Thyroid gland (tissue), 4 donors: ENCODE data around the gene TNFRSF12A. TPM values are rescaled to one million over a fixed set of nuclear protein-coding genes. Genes with fewer than 3 reads are reported as not detected.

Experiments used
- DNase-seq, 2 donors: peaks; one replicate each; pipeline ENCODE4 v3.0.0-alpha.2; 2019
- H3K27ac ChIP-seq, 3 donors: fragments of 200-600 bp; sonication (generic); 1 replicate in 2 of 3; 2 replicates in 1 of 3; pipeline ENCODE4 v1.5.1; 2016 to 2019; ENCODE audit warnings: mild to moderate bottlenecking in 1 of 3, moderate library complexity in 1 of 3
- H3K27me3 ChIP-seq: fragments of 200-600 bp; sonication (generic); one replicate; pipeline ENCODE4 v1.5.1; 2019
- H3K36me3 ChIP-seq, 2 donors: fragments of 200-600 bp; sonication (generic); one replicate each; pipeline ENCODE4 v1.5.1; 2016 to 2019
- H3K4me1 ChIP-seq, 2 donors: fragments of 200-600 bp; sonication (generic); one replicate each; pipeline ENCODE4 v1.5.1; 2017 to 2019
- H3K4me3 ChIP-seq, 3 donors: fragments of 200-600 bp; sonication (generic); replicated peaks in 1 of 3; 1 replicate in 2 of 3; 2 replicates in 1 of 3; pipeline ENCODE4 v1.5.1; 2016; ENCODE audit warnings: mild to moderate bottlenecking in 1 of 3
- H3K9me3 ChIP-seq: fragments of 200-600 bp; sonication (generic); one replicate; pipeline ENCODE4 v1.5.1; 2017
- CTCF ChIP-seq, 6 experiments: fragments of 200-600 bp in 3 of 6; fragments of 450-650 bp in 3 of 6; sonication (generic) in 3 of 6; IDR thresholded peaks; one replicate each; pipeline ENCODE4 v1.5.1; 2016 to 2019; ENCODE audit warnings: antibody characterized with exemption in 6 of 6, mild to moderate bottlenecking in 2 of 6, inconsistent platforms in 1 of 6, moderate library complexity in 1 of 6
- POLR2A ChIP-seq, 2 donors: fragments of 450-650 bp; IDR thresholded peaks; one replicate each; pipeline ENCODE4 v1.6.1; 2017; ENCODE audit warnings: antibody characterized with exemption in 2 of 2, mild to moderate bottlenecking in 2 of 2, moderate library complexity in 1 of 2
- WGBS, 2 donors: methylation state at CpG; one replicate each; pipeline ENCODE4 v1.1.5; 2017; 5-methylcytosine and 5-hydroxymethylcytosine counted together
- intact Hi-C: fragments of 100-400 bp; cut with DNase I; formaldehyde crosslinking; loops from one replicate; pipeline ENCODE4 v1.15.1; 2023
- total RNA-seq, 4 donors: library from RNA; depleted of rRNA; stranded (reverse); fragments of >200 nt; gene quantifications; one replicate each; pipeline ENCODE4 v1.2.3, GENCODE V29; 2016

Gene TNFRSF12A
- total RNA-seq, 4 donors from 2014 or later = 47.9 to 110 (median 67.0) TPM

- Histone ChIP-seq H3K27ac (no peak overlapping the region), H3K4me3 (no peak overlapping the region), H3K4me1 (peaks cover 11 to 29% of the 10 kb centered on the region in 2 donors), H3K36me3 (no peaks in the 10 kb centered on the region), H3K9me3 (no peaks in the 10 kb centered on the region), H3K27me3 (no peaks in the 10 kb centered on the region)
- TF ChIP-seq CTCF (IDR thresholded peaks at IDR 0.05) (no peak), POLR2A (IDR thresholded peaks at IDR 0.05) (no peak)
- intact Hi-C loops = no loop called here
- 83 to 93% methylated on average over 6 of the region's 6 CpGs for WGBS, 2 donors
- no peak for DNase-seq
These were observed 5.2 kb upstream of the TNFRSF12A start for GRCh38 chr16:3014971-3015370.

- DNase-seq = no peak
- Histone ChIP-seq H3K4me1 (peaks cover 10 to 27% of the 10 kb centered on the region in 2 donors), H3K27me3 (no peaks in the 10 kb centered on the region), H3K36me3 (no peaks in the 10 kb centered on the region), H3K9me3 (no peaks in the 10 kb centered on the region), H3K4me3 (no peak overlapping the region), H3K27ac (no peak overlapping the region)
- TF ChIP-seq POLR2A (IDR thresholded peaks at IDR 0.05) (no peak), CTCF (IDR thresholded peaks at IDR 0.05) (no peak)
- 86 to 89% methylated on average over 11 to 13 of the region's 13 CpGs for WGBS, 2 donors
- intact Hi-C loops = no loop called here
These were observed 4.2 kb upstream of the TNFRSF12A start for GRCh38 chr16:3015865-3016521.

GRCh38 chr16:3017344-3017743, 2.8 kb upstream of the TNFRSF12A start:
- DNase-seq = no peak
- Histone ChIP-seq H3K27me3 (no peaks in the 10 kb centered on the region), H3K36me3 (no peaks in the 10 kb centered on the region), H3K4me3 (no peak overlapping the region), H3K4me1 (peaks cover 24 to 34% of the 10 kb centered on the region in 2 donors), H3K9me3 (no peaks in the 10 kb centered on the region), H3K27ac (no peak overlapping the region)
- no peak for TF ChIP-seq CTCF (IDR thresholded peaks at IDR 0.05)
- TF ChIP-seq POLR2A (IDR thresholded peaks at IDR 0.05) = no peak
- WGBS, 2 donors = 54 to 82% methylated on average over 8 to 18 of the region's 20 CpGs
- intact Hi-C loops = no loop called here

GRCh38 chr16:3017794-3018506, 2.2 kb upstream of the TNFRSF12A start, which contains the start of gene CLDN6:
CLDN6 (minus strand) TSS chr16:3018183; CDS start chr16:3016021, 2,162 bp downstream.
- TF ChIP-seq POLR2A (IDR thresholded peaks at IDR 0.05) (no peak), CTCF (IDR thresholded peaks at IDR 0.05) (peak in 1 of 6 experiments; percentile 6)
- no peaks in the 10 kb centered on the region for H3K27me3 ChIP-seq
- H3K27ac ChIP-seq = no peak within 1 kb of the TSS
- H3K4me1 ChIP-seq = peaks cover 30 to 34% of the 10 kb centered on the region in 2 donors
- no peaks in the 10 kb centered on the region for H3K9me3 ChIP-seq
- no peak within 1 kb of the TSS for H3K4me3 ChIP-seq
- peak; percentile 30 to 42 for DNase-seq
- H3K36me3 ChIP-seq = no peaks in the 10 kb centered on the region
- intact Hi-C loops = no loop called here
- 5% methylated on average over 15 to 23 of the region's 52 CpGs for WGBS, 2 donors
